Measurements from ENCODE around the gene FAM53A.

The FAM53A gene

GRCh38 chr4:1639299-1639868 is 44.7 kb downstream of the FAM53A start:
- no peak for DNase-seq (ENCODE audit: low spot score)

- no peak for DNase-seq (ENCODE audit: low spot score)
These were observed 45.2 kb downstream of the FAM53A start for GRCh38 chr4:1638873-1639272.

DNA sequence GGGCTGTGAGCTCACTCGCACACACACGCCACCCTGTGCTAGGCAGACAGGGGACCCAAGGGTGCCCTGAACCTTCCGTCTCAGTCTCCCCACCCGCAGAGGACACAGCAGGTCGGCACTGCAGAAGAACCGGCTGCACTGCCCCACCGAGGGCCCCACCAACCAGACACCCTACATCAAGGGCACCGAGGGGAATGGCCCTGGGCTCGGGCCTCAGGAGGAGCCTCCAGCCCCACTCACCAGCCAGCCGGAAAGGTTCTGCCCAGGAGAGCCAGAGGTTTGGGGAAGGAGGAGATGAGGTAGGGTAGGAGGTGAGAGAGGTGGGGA is 45.9 kb downstream of the FAM53A start:
- no peak for DNase-seq (ENCODE audit: low spot score)

DNA sequence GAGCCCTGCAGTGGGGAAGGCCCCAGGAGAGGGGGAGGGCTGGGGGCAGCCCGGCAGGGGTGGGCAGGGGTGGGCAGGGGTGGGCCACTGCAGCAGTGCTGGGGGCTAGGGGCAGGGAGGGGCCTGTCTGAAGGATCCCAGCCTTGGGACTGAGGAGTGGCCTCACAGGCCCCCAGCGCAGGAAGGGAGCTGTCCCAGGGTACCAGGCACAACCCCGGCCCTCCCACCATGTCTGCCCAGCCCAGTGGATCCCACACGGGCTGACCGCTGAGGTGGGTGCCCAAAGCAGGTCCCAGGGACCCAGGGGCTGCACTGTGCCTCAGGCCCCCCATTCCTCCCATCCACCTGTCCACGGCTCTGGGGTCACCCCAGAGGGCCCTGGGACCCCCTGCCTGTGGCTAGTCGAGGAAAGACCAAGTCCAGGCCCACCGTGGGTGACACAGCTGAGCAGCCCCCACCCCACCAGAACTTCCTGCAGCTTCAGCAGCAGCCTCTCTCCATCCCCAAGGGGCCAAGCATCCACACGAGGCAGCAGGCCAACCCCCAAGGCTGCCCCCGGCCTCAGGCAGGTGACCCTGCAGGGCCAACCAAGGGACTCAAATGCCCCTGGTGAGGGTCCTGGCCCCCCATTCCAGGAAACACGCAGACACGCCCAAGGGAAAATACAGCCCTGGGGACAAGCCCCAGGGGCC is 46.4 kb downstream of the FAM53A start:
- no peak for DNase-seq (ENCODE audit: low spot score)

- DNase-seq (ENCODE audit: low spot score): no peak
These were observed 47.5 kb downstream of the FAM53A start for GRCh38 chr4:1636490-1637211.

DNA sequence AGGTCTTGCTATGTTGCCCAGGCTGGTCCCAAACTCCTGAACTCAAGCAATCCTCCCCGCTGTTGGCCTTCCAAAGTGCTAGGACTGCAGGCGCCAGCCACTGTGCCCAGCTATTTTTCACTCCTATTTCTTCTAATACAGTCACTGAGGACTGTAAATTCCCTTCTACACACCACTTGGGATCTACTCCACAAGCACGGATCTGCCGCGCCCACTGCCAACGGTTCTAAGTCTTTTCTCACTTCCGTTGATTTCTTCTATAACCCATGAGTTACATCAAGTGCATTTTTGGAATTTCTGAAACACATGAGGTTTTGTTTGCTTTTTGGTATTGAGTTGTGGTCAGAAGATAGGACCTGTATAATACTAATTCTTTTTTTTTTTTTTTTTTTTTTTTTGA is 48.6 kb downstream of the FAM53A start:
- DNase-seq (ENCODE audit: low spot score): no peak

- DNase-seq (ENCODE audit: low spot score): no peak
These were observed 50.1 kb downstream of the FAM53A start for GRCh38 chr4:1633993-1634392.

GRCh38 chr4:1632109-1633104 is 51.7 kb downstream of the FAM53A start:
- no peak for DNase-seq (ENCODE audit: low spot score)

GRCh38 chr4:1631136-1631535 is 53.0 kb downstream of the FAM53A start:
- DNase-seq (ENCODE audit: low spot score): no peak

GRCh38 chr4:1630266-1630665 is 53.8 kb downstream of the FAM53A start:
- no peak for DNase-seq (ENCODE audit: low spot score)

GRCh38 chr4:1629699-1630083 is 54.4 kb downstream of the FAM53A start:
- no peak for DNase-seq (ENCODE audit: low spot score)

GRCh38 chr4:1628892-1629698 is 55.0 kb downstream of the FAM53A start:
- peak; percentile 89 for DNase-seq (ENCODE audit: low spot score)

- DNase-seq (ENCODE audit: low spot score): no peak
These were observed 56.4 kb downstream of the FAM53A start for GRCh38 chr4:1627417-1628313.

GRCh38 chr4:1626941-1627340 is 57.2 kb downstream of the FAM53A start:
- no peak for DNase-seq (ENCODE audit: low spot score)

- no peak for DNase-seq (ENCODE audit: low spot score)
These were observed 58.0 kb downstream of the FAM53A start for GRCh38 chr4:1626151-1626550.

GRCh38 chr4:1625600-1626138 is 58.4 kb downstream of the FAM53A start:
- DNase-seq (ENCODE audit: low spot score): no peak

DNA sequence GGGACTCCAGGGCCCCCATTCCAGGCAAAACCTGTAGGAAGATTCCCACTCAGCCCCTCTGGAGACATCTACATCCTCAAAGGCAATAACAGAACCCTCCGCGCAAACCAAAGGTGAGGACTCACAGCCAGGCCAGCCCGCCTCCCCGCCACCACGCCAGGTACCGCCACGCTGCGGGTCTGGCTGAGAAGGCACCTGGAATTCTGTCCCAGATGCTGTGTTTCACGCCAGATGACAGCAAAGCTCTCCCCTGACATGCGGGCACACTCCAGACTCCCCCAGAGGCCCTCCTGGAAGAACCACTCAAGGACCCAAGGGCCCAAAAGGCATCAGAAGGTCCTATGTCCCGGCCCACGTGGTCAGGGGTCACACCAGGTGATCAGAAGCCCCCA is 59.6 kb downstream of the FAM53A start:
- no peak for DNase-seq (ENCODE audit: low spot score)

DNA sequence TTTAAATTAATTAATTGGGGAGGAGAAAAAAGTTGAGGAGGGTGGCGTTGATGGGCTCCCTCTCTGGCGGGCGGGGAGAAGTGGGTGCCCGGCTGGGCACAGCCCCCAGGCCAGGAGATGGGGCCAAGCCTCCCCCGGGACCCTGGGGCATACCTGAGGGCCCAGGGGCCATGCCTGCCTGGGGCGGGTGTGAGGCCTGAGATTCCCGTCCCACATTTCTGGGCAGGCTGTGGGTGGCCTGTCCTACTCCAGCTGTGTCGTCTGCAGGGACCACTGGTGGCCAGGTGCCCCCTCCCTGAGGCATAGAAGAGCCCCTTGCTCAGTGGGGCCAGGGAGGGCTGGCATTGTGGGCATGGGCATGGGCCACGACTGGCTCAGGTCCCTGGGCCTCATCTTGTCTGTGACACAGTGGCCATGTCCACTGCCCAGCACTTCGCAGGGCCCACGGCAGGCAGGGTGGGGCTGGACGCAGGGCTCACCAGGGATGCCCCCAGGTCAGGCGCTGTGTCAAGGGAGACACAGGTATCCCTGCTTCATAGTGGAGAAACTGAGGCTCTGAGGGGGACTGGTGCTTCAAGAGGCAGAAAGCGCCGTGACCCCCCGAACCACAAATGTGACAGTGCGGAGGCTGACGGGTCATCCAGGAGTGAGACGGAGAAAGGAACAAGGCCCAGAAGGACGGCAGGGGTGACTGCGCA is 60.1 kb downstream of the FAM53A start:
- DNase-seq (ENCODE audit: low spot score): no peak

GRCh38 chr4:1623400-1623799 is 60.7 kb downstream of the FAM53A start:
- DNase-seq (ENCODE audit: low spot score): no peak

DNA sequence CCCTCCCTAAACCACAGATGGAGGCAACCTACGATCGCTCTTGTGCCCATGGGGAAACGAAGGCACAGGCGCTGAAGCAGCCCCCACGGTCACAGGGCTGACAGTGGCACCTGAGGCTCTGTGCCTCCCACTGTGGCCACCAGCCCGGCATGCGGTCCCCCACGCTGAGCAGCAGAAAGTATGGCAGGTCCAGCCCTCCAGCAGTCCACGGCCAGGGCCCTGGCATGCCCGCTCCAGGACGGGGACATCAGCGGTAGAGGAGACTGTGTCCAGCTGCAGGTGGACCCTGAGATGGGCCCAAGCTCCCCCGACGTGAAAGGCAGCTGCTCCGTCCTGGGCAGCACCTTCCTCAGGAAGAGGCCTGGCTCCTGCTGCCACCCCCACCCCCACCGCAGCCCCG is 61.2 kb downstream of the FAM53A start:
- DNase-seq (ENCODE audit: low spot score): no peak
